ENCODE results near the gene STXBP1.

Gene STXBP1

DNA sequence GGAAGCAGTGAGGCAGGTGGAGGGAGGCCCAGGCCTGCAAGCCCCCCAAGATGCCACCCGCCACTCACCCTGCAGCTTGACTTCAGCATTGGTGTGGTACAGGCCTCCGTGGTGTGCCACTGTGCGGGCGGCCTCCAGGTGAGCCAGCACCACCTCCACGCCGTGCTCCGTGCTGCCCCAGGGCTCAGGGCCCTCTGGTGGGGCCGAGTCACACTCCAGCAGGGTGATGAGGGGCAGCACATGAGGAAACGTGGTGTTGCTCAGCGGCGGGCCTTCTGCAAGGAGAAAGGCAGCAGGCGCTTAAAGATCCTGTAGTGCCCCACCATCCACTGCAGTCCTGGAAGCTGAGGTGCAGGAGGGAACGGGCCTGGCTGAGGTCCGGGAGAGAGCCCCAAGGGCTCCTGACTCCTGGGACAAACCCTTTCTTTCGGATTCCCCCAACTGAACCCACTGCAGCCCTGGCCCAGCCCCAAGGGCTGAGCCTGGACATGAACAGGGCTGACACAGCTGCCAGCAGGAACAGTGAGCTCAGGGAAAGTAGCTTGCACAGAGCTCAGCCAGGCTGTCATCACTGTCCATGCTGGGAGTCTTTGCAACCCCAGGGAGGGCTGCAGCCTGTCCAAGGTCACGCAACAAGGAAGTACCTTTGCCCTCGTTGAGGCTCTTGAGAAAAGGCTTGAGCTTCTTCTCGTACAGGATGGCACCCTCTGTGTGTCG, 127.7 kb downstream of the STXBP1 start:
- DNase-seq = no peak

DNA sequence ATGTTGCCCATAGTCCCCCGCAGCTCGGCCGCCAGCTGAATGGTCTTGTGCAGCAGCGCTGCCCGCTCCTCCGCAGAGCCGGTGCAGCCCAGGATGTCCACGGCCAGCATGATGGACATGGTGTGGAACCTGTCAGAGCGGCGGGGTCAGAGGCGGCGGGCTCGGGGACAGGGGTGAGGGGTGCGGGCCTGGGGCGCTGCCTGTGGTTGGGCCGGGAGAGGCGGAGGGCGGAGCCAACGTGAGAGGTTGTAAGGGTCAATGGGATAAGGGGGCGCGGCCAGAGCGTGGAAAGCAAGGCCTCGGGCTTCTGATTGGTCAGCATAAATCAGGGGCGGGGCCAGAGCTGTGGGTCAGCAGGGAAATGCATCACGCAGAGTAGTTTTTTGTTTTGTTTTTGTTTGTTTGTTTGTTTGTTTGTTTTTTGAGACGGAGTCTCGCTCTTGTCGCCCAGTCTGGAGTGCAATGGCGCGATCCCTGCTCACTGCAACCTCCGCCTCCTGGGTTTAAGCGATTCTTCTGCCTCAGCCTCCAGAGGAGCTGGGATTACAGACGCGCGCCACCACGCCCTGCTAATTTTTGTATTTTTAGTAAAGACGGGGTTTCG, 129.9 kb downstream of the STXBP1 start:
- no peak for DNase-seq
